22Rv1 (cell line): ENCODE measurements around the gene NAXD.

ENCODE experiments used
- H3K27ac ChIP-seq: fragments of 450-650 bp; 2 replicates; pipeline ENCODE4 v1.5.1; 2017
- CTCF ChIP-seq: fragments of 450-650 bp; IDR thresholded peaks from 2 replicates; pipeline ENCODE4 v1.5.1; 2017; ENCODE audit warnings: mild to moderate bottlenecking
- ZFX ChIP-seq: fragments of 450-650 bp; IDR thresholded peaks from 2 replicates; pipeline ENCODE4 v1.6.1; 2017; ENCODE audit warnings: antibody characterized with exemption, borderline replicate concordance

NAXD gene

GRCh38 chr13:110640591-110641029 is 25.3 kb downstream of the NAXD start:
- no peak overlapping the region for H3K27ac ChIP-seq
- TF ChIP-seq ZFX (no peak), CTCF (no peak)

GRCh38 chr13:110641055-110642015 is 26.0 kb downstream of the NAXD start:
- TF ChIP-seq CTCF (no peak), ZFX (no peak)
- H3K27ac ChIP-seq = no peak overlapping the region

GRCh38 chr13:110642291-110642981 is 27.1 kb downstream of the NAXD start:
- no peak for TF ChIP-seq ZFX
- no peak for TF ChIP-seq CTCF
- H3K27ac ChIP-seq = no peak overlapping the region

- no peak overlapping the region for H3K27ac ChIP-seq
- TF ChIP-seq ZFX (no peak), CTCF (no peak)
Observed at GRCh38 chr13:110643324-110643723, 28.0 kb downstream of the NAXD start.

GRCh38 chr13:110643768-110644421 is 28.6 kb downstream of the NAXD start:
- H3K27ac ChIP-seq = no peak overlapping the region
- TF ChIP-seq CTCF (no peak), ZFX (no peak)

- TF ChIP-seq ZFX (no peak), CTCF (no peak)
- H3K27ac ChIP-seq = no peak overlapping the region
Observed at GRCh38 chr13:110644892-110645521, 29.7 kb downstream of the NAXD start.
